Measurements from ENCODE around the gene WDR46.

- TF ChIP-seq, protein P1, sequence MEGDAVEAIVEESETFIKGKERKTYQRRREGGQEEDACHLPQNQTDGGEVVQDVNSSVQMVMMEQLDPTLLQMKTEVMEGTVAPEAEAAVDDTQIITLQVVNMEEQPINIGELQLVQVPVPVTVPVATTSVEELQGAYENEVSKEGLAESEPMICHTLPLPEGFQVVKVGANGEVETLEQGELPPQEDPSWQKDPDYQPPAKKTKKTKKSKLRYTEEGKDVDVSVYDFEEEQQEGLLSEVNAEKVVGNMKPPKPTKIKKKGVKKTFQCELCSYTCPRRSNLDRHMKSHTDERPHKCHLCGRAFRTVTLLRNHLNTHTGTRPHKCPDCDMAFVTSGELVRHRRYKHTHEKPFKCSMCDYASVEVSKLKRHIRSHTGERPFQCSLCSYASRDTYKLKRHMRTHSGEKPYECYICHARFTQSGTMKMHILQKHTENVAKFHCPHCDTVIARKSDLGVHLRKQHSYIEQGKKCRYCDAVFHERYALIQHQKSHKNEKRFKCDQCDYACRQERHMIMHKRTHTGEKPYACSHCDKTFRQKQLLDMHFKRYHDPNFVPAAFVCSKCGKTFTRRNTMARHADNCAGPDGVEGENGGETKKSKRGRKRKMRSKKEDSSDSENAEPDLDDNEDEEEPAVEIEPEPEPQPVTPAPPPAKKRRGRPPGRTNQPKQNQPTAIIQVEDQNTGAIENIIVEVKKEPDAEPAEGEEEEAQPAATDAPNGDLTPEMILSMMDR (IDR thresholded peaks at IDR 0.05): no peak
- TF ChIP-seq POLR2A (IDR thresholded peaks at IDR 0.05): no peak
Observed at GRCh38 chr6:33277663-33278391, 11.2 kb downstream of the WDR46 start.
